Ishikawa (cell line): ENCODE results near the gene SLC12A3.

ENCODE experiments used
- CREB1 ChIP-seq: IDR thresholded peaks from 2 replicates; pipeline ENCODE4 v1.6.1; 2012; ENCODE audit warnings: low read depth
- EGR1 ChIP-seq: IDR thresholded peaks from 2 replicates; pipeline ENCODE4 v1.6.1; 2012
- FOXM1 ChIP-seq: IDR thresholded peaks from 2 replicates; pipeline ENCODE4 v1.6.1; 2012; ENCODE audit warnings: low read depth, borderline replicate concordance
- MAX ChIP-seq: IDR thresholded peaks from 2 replicates; pipeline ENCODE4 v1.6.1; 2012
- RAD21 ChIP-seq: IDR thresholded peaks from 2 replicates; pipeline ENCODE4 v1.6.1; 2012; ENCODE audit warnings: low read depth
- TAF1 ChIP-seq: IDR thresholded peaks from 2 replicates; pipeline ENCODE4 v1.6.1; 2012; ENCODE audit warnings: low read depth, mild to moderate bottlenecking
- TCF12 ChIP-seq: IDR thresholded peaks from 2 replicates; pipeline ENCODE4 v1.6.1; 2012; ENCODE audit warnings: low read depth
- TEAD4 ChIP-seq: IDR thresholded peaks from 2 replicates; pipeline ENCODE4 v1.6.1; 2012

GRCh38 chr16:56828647-56829046 lies 36.4 kb upstream of the SLC12A3 start:
- TF ChIP-seq TCF12 (no peak), TAF1 (no peak), TEAD4 (no peak), MAX (no peak), EGR1 (no peak), CREB1 (no peak), RAD21 (no peak), FOXM1 (no peak)
